Measurements from ENCODE around the gene COQ8B.

GRCh38 chr19:40666803-40667438 is 49.8 kb downstream of the COQ8B start:
- TF ChIP-seq CTCF (IDR thresholded peaks at IDR 0.05) (no peak), ZFX (IDR thresholded peaks at IDR 0.05; ENCODE audit: borderline replicate concordance) (no peak)
